Right atrium auricular region (tissue), 2 donors: ENCODE measurements around the gene ARMC3. TPM values are rescaled to one million over a fixed set of nuclear protein-coding genes. Genes with fewer than 3 reads are reported as not detected.
"Not testable (repeated sequence)": the region's sequence is repeated elsewhere in the genome, so short reads cannot be mapped to it uniquely, and the experiment has no call there.

ENCODE experiments used
- DNase-seq: peaks from one replicate; pipeline ENCODE4 v3.0.0-alpha.2; 2019; ENCODE audit warnings: low spot score
- H3K27ac ChIP-seq, 2 donors: fragments of 200-600 bp; sonication (generic); 1 replicate in 1 of 2; 2 replicates in 1 of 2; pipeline ENCODE4 v1.5.1; 2016 to 2019
- H3K27me3 ChIP-seq, 2 donors: fragments of 200-600 bp; sonication (generic); one replicate each; pipeline versions ENCODE4 v1.5.1 to v1.6.0; 2017 to 2019
- H3K36me3 ChIP-seq: fragments of 200-600 bp; sonication (generic); one replicate; pipeline ENCODE4 v1.5.1; 2016
- H3K4me1 ChIP-seq, 2 donors: fragments of 200-600 bp; sonication (generic); one replicate each; pipeline versions ENCODE4 v1.5.1 to v1.6.0; 2017 to 2019
- H3K4me3 ChIP-seq, 2 donors: fragments of 200-600 bp; sonication (generic); 1 replicate in 1 of 2; 2 replicates in 1 of 2; pipeline ENCODE4 v1.5.1; 2017 to 2019; ENCODE audit warnings: mild to moderate bottlenecking in 1 of 2, moderate library complexity in 1 of 2
- H3K9me3 ChIP-seq, 2 donors: fragments of 200-600 bp; sonication (generic); one replicate each; pipeline ENCODE4 v1.5.1; 2019
- total RNA-seq, 2 donors: library from RNA; depleted of rRNA; stranded (reverse); fragments of >200 nt; gene quantifications; one replicate each; pipeline ENCODE4 v1.1.0, GENCODE V29; 2016
- TF ChIP-seq, protein P1 (sequence below), 2 donors: fragments of 200-600 bp; sonication (generic); IDR thresholded peaks; one replicate each; pipeline ENCODE4 v1.5.1; 2019; ENCODE audit warnings: antibody characterized with exemption in 2 of 2

ARMC3 gene
- total RNA-seq, 2 donors from 2014 or later: not detected

DNA sequence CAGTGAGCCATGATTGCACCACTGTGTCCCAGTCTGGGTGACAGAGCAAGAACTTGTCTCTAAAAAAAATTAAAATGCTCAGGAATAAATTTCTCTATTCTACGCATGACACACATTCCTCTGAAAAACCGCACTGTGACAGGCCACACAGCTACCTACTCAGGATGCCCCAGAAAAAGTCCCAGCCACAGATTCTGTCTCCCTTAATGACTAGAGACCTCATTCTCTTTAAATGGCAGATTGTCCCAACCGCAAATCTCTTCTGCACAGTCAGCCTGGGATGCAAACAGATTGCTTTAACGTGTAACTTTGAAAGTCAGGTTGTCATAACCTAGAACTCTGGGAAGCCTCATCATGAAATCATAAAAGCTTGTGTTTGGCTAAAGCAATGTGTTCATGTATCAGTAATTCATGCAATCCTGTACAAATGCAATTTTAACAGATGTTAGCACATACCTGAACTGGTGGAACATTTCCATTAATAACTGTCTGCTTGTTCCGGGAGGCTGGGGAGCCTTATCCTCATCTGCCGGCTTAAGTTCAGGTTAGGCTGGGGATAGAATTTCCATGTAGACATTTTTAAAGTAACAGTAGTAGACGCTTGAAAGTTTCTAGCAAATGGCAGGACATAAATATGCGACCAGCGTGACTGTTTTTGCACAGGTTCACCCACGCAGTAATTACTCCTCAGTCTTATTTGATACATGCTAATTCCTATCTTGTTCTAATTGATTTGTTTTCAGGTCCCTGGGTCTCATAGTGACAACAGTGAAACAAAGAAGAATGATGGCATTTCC, 141.4 kb downstream of the ARMC3 start:
- no peak overlapping the region for H3K27ac ChIP-seq
- no peak for DNase-seq
- no peak overlapping the region for H3K4me3 ChIP-seq
- TF ChIP-seq, protein P1, sequence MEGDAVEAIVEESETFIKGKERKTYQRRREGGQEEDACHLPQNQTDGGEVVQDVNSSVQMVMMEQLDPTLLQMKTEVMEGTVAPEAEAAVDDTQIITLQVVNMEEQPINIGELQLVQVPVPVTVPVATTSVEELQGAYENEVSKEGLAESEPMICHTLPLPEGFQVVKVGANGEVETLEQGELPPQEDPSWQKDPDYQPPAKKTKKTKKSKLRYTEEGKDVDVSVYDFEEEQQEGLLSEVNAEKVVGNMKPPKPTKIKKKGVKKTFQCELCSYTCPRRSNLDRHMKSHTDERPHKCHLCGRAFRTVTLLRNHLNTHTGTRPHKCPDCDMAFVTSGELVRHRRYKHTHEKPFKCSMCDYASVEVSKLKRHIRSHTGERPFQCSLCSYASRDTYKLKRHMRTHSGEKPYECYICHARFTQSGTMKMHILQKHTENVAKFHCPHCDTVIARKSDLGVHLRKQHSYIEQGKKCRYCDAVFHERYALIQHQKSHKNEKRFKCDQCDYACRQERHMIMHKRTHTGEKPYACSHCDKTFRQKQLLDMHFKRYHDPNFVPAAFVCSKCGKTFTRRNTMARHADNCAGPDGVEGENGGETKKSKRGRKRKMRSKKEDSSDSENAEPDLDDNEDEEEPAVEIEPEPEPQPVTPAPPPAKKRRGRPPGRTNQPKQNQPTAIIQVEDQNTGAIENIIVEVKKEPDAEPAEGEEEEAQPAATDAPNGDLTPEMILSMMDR (IDR thresholded peaks at IDR 0.05): no peak
- H3K4me1 ChIP-seq: peaks cover 0 to 20% of the 10 kb centered on the region in 2 donors
- H3K27me3 ChIP-seq: no peaks in the 10 kb centered on the region
- no peaks in the 10 kb centered on the region for H3K9me3 ChIP-seq
- H3K36me3 ChIP-seq: no peaks in the 10 kb centered on the region

DNA sequence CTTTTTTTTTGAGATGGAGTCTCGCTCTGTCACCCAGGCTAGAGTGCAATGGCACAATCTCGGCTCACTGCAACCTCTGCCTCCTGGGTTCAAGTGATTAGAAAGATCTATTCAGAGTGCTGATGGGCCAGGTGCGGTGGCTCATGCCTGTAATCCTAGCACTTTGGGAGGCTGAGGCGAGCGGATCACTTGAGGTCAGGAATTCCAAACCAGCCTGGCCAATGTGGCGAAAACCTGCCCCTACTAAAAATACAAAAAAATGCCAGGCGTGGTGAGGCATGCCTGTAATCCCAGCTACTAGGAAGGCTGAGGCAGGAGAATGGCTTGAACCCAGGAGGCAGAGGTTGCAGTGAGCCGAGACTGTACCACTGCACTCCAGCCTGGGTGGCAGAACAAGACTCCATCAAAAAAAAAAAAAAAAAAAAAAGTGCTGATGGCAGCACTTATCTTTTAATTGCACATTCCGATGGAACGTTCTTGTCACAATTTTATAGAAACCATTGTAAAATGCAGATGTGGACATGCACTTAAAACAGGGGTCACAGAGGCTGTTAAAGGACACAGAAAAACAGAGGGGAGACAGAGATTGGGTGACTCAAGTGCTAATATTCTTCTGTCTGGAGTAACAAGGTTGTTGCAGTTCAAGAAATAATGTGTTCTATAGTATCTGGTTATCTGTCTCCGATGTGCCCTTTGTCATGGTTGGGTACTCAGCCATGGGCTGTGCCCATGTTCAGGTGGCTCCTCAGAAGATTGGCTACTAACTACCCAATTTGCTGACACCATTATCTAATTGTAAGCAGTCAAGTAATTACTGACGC, 142.4 kb downstream of the ARMC3 start:
- not testable (repeated sequence) for H3K36me3 ChIP-seq, H3K9me3 ChIP-seq, H3K4me3 ChIP-seq, H3K27ac ChIP-seq, DNase-seq, H3K27me3 ChIP-seq
- H3K4me1 ChIP-seq: peaks cover 0 to 15% of the 10 kb centered on the region in 2 donors

DNA sequence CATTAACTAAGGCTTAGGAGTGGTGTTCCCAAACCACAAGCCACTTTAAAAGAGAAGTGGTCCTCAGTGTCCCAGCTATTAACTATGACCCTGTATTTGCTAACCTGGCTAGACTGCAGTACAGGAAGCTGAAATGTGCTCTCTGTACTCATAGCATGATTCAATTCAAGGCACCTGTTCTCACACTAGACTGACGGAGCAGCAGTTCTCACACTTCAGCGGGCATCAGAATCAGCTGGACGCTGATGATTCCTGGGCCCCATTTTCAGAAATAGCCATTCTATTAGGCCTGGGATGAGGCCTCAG, 143.0 kb downstream of the ARMC3 start:
- H3K4me3 ChIP-seq: no peak overlapping the region
- no peak for DNase-seq
- H3K27ac ChIP-seq: no peak overlapping the region
- H3K4me1 ChIP-seq: peaks cover 0 to 9% of the 10 kb centered on the region in 2 donors
- TF ChIP-seq, protein P1 (IDR thresholded peaks at IDR 0.05): no peak
- no peaks in the 10 kb centered on the region for H3K27me3 ChIP-seq
- no peaks in the 10 kb centered on the region for H3K36me3 ChIP-seq
- no peaks in the 10 kb centered on the region for H3K9me3 ChIP-seq

DNA sequence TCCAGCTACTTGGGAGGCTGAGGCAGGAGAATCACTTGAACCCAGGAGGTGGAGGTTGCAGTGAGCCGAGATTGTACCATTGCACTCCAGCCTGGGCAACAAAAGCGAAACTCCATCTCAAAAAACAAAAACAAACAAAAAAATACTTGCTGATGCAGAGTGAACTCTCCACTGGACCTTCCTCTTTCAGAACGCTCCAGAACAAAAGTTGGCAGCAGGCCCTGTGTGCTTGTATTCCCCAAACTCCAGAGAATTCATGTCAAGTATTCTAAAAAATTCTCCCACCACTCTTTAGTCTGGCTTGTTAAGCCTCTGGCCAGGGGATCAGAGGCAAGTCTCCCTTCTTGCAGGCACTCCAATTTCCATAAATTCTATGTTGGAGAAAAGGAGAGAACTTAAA, 144.7 kb downstream of the ARMC3 start:
- DNase-seq, H3K9me3 ChIP-seq, H3K4me3 ChIP-seq, H3K27ac ChIP-seq, H3K27me3 ChIP-seq, H3K4me1 ChIP-seq, H3K36me3 ChIP-seq: not testable (repeated sequence)

DNA sequence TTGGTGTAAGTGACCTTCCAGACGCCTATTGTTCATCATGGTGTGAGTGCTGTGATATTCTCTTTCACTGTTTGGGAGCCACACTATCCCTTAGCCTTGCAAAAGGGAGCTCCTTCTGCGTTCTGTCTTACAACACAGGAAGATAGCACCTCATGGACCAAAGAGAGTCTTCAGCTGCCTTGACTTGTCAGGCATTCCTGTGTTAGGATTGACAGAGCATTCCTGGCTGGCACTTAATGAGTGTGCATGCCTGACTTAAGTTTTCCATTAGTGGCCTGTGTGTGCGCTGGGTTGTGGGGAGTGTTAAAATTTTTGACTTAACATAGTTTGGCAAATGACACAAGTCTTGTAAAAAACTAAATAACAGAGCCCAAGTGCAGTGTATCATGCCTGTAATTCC, 145.7 kb downstream of the ARMC3 start:
- TF ChIP-seq, protein P1 (IDR thresholded peaks at IDR 0.05): no peak
- no peaks in the 10 kb centered on the region for H3K4me1 ChIP-seq
- H3K9me3 ChIP-seq: no peaks in the 10 kb centered on the region
- H3K27ac ChIP-seq: no peak overlapping the region
- no peak overlapping the region for H3K4me3 ChIP-seq
- H3K27me3 ChIP-seq: no peaks in the 10 kb centered on the region
- no peak for DNase-seq
- no peaks in the 10 kb centered on the region for H3K36me3 ChIP-seq

DNA sequence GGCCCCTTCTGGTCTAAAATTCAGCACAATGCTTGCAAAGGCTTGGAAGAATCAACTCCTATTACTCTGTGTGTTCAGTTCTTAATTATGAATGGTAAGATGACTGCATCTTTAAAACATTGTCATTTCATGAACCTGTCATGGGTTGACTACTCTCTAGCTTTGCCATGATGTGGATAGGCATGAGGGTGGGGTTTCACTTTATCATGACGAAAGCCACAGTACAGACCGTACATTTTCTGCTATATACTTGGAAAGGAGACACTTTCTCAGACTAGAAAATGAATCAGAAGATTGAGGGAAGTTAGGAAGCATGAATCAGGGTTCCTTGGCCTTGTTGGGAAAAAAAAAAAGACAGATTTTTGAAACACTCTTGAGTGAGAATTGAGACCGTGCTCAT, 147.8 kb downstream of the ARMC3 start:
- Histone ChIP-seq H3K9me3 (no peaks in the 10 kb centered on the region), H3K27ac (no peak overlapping the region), H3K27me3 (no peaks in the 10 kb centered on the region), H3K4me3 (no peak overlapping the region), H3K36me3 (no peaks in the 10 kb centered on the region), H3K4me1 (peaks cover 0 to under 1% of the 10 kb centered on the region in 2 donors)
- no peak for DNase-seq
- TF ChIP-seq, protein P1 (IDR thresholded peaks at IDR 0.05): no peak
